ENCODE data around the gene CEP162. TPM values are rescaled to one million over a fixed set of nuclear protein-coding genes. Genes with fewer than 3 reads are reported as not detected.
"Not testable (repeated sequence)": the region's sequence is repeated elsewhere in the genome, so short reads cannot be mapped to it uniquely, and the experiment has no call there.

CEP162 gene
- total RNA-seq, 3 donors from 2014 or later = 10.9 to 20.1 (median 18.7) TPM

DNA sequence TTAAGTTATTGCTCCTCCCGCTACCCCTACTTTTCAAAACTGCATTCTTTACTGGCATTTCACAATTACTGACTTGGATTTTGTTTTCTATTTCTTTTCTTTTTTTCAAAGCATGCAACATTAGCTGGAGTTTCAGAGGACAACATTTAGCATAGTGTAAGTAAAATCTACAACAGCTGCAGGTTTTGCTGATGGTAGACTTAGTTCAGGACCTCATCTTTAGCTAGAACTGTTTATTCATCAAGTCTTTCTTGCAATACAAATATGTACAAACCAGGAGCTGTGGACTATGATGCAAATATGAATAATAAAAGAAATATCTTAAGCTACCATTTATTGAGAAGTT lies 728 bp upstream of the CEP162 start:
- Histone ChIP-seq H3K9me3 (no peaks in the 10 kb centered on the region), H3K36me3 (no peaks in the 10 kb centered on the region), H3K4me3 (peak overlapping the region; percentile 81 to 87 (median 84)), H3K27ac (peak overlapping the region; percentile 80 to 83), H3K4me1 (no peaks in the 10 kb centered on the region), H3K27me3 (peaks cover 0 to 4% of the 10 kb centered on the region in 2 donors)
- intact Hi-C loops (cut with DNase I; ENCODE audit: low total_unique reads) = no loop called here
- no peak for DNase-seq (ENCODE audit: low spot score in 2 of 2)
- no peak for TF ChIP-seq POLR2AphosphoS5 (IDR thresholded peaks at IDR 0.05)
- TF ChIP-seq POLR2A (IDR thresholded peaks at IDR 0.05) = no peak
- TF ChIP-seq, protein P1, sequence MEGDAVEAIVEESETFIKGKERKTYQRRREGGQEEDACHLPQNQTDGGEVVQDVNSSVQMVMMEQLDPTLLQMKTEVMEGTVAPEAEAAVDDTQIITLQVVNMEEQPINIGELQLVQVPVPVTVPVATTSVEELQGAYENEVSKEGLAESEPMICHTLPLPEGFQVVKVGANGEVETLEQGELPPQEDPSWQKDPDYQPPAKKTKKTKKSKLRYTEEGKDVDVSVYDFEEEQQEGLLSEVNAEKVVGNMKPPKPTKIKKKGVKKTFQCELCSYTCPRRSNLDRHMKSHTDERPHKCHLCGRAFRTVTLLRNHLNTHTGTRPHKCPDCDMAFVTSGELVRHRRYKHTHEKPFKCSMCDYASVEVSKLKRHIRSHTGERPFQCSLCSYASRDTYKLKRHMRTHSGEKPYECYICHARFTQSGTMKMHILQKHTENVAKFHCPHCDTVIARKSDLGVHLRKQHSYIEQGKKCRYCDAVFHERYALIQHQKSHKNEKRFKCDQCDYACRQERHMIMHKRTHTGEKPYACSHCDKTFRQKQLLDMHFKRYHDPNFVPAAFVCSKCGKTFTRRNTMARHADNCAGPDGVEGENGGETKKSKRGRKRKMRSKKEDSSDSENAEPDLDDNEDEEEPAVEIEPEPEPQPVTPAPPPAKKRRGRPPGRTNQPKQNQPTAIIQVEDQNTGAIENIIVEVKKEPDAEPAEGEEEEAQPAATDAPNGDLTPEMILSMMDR (IDR thresholded peaks at IDR 0.05) = no peak

DNA sequence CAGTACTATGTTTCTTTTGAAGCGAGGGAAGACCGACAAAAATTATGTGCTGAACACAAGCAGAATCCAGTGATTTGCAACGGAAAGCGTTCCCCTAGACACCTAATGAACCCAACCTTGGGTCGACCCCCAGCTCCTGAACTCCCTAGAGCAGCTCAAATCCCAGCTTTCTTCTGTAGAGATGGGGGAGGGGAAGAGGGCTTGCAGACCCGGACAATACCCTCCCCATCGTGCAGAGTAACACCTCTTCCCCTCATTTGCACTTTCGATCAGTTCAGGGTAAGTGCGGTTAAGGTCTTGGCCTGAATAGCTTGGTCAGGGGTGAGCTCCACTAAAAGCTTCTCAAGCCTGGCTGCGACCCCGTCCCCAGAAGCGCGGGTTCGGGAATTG lies 404 bp downstream of the CEP162 start:
- peak overlapping the region; percentile 80 to 83 for H3K27ac ChIP-seq
- intact Hi-C loops (cut with DNase I; ENCODE audit: low total_unique reads) = no loop called here

DNA sequence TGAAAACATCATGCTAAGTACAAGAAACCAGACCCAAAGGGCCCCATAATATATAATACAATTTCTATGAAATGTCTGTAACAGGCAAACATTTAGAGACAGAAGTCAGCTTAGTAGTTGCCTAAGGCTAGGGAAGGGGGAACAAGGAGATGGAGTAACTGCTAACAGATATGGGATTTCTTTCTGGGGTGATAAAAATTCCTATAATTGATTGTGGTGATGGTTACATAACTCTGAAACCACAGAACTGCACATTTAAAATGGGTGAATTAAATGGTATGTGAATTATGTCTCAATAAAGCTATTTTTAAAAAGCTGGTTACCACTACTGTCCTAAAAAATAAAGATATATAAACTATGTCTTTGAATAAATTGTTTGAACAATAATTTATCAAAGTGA lies 3.2 kb downstream of the CEP162 start:
- Histone ChIP-seq H3K27me3 (no peaks in the 10 kb centered on the region), H3K36me3 (no peaks in the 10 kb centered on the region), H3K4me1 (no peaks in the 10 kb centered on the region), H3K4me3 (no peak overlapping the region), H3K9me3 (no peaks in the 10 kb centered on the region), H3K27ac (no peak overlapping the region)
- no peak for TF ChIP-seq POLR2AphosphoS5 (IDR thresholded peaks at IDR 0.05)
- no peak for TF ChIP-seq POLR2A (IDR thresholded peaks at IDR 0.05)
- TF ChIP-seq, protein P1 (IDR thresholded peaks at IDR 0.05) = no peak
- DNase-seq (ENCODE audit: low spot score in 2 of 2) = no peak
- intact Hi-C loops (cut with DNase I; ENCODE audit: low total_unique reads) = no loop called here

More for the DNA sequence above, 404 bp downstream of the CEP162 start:
- H3K27me3 ChIP-seq = no peaks in the 10 kb centered on the region
- DNase-seq (ENCODE audit: low spot score in 2 of 2) = no peak
- H3K4me3 ChIP-seq = peak overlapping the region; percentile 81 to 87 (median 84)
- no peak for TF ChIP-seq POLR2A (IDR thresholded peaks at IDR 0.05)
- no peak for TF ChIP-seq POLR2AphosphoS5 (IDR thresholded peaks at IDR 0.05)
- TF ChIP-seq, protein P1 (IDR thresholded peaks at IDR 0.05) = no peak
- no peaks in the 10 kb centered on the region for H3K4me1 ChIP-seq
- H3K36me3 ChIP-seq = no peaks in the 10 kb centered on the region
- H3K9me3 ChIP-seq = no peaks in the 10 kb centered on the region

DNA sequence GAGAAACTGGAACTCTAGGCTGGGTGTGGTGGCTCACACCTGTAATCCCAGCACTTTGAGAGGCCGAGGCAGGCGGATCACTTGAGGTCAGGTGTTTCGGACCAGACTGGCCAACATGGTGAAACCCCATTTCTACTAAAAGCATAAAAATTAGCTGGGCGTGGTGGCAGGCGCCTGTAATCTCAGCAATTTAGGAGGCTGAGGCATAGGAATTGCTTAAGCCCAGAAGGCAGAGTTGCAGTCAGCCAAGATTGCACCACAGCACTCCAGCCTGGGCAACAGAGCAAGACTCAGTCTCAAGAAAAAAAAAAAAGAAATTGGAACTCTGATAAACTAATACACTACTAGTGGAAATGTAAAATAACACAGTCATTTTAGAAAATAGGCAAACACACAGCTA lies 3.8 kb downstream of the CEP162 start:
- H3K4me1 ChIP-seq; H3K4me3 ChIP-seq; intact Hi-C loops (cut with DNase I; ENCODE audit: low total_unique reads); H3K27me3 ChIP-seq; H3K36me3 ChIP-seq; DNase-seq (ENCODE audit: low spot score in 2 of 2); H3K27ac ChIP-seq; H3K9me3 ChIP-seq: not testable (repeated sequence)

DNA sequence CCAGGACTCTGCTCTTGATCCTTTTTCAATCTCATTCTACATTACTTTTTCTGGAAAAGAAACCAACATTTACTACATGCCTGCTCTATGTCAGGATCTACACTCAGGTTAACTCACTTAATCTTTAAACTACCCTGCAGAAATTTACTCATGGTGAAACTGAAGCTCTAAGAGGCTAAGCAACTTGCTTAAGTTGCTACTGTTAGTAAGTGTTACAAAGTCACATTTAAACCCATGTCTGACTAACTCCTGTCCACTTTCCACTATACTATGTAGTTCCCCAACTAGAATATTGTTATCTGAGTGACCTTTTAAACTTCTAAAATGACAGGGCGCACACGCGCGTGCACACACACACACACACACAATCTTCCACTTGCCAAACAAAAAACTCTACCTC lies 5.0 kb downstream of the CEP162 start:
- Histone ChIP-seq H3K27me3 (no peaks in the 10 kb centered on the region), H3K27ac (no peak overlapping the region), H3K36me3 (no peaks in the 10 kb centered on the region), H3K9me3 (no peaks in the 10 kb centered on the region), H3K4me3 (no peak overlapping the region), H3K4me1 (no peaks in the 10 kb centered on the region)
- TF ChIP-seq, protein P1 (IDR thresholded peaks at IDR 0.05) = no peak
- TF ChIP-seq POLR2AphosphoS5 (IDR thresholded peaks at IDR 0.05) (no peak), POLR2A (IDR thresholded peaks at IDR 0.05) (no peak)
- intact Hi-C loops (cut with DNase I; ENCODE audit: low total_unique reads) = no loop called here
- no peak for DNase-seq (ENCODE audit: low spot score in 2 of 2)

DNA sequence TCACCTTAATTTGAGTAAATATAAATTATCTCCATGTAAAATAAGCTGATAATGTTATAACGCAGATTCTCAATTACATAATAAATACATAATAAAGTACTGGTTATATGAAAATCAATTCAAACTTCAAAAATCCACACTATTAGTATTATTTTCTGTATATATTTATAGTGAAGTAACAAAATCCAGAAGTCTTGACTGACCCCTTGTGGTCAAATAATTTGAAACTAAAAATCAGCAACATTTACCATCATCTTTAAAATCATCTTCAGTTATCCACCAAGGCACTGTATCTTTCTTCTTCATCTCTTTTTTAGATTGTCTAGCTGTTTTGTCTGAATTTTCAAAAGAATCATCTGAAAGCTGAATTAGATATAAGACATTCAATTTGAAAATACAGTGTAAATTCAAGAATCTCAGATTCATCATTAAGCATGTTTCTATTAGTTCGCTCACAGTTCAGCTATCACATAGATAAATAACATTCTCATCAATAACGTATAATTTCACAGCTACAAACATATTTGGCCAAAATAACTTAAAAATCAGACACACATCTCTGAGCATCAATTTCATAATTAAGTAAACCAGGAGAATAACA lies 6.5 kb downstream of the CEP162 start:
- intact Hi-C loops (cut with DNase I; ENCODE audit: low total_unique reads) = no loop called here
- H3K27me3 ChIP-seq = no peaks in the 10 kb centered on the region
- no peak overlapping the region for H3K4me3 ChIP-seq
- TF ChIP-seq POLR2AphosphoS5 (IDR thresholded peaks at IDR 0.05) (no peak), POLR2A (IDR thresholded peaks at IDR 0.05) (no peak)
- TF ChIP-seq, protein P1 (IDR thresholded peaks at IDR 0.05) = peak in 2 of 3 donors; percentile 25 to 44
- H3K9me3 ChIP-seq = no peaks in the 10 kb centered on the region
- H3K36me3 ChIP-seq = no peaks in the 10 kb centered on the region
- no peaks in the 10 kb centered on the region for H3K4me1 ChIP-seq
- H3K27ac ChIP-seq = no peak overlapping the region
- no peak for DNase-seq (ENCODE audit: low spot score in 2 of 2)

Data from breast epithelium (tissue), 4 donors.